ENCODE data around the gene KLHL21. TPM values are rescaled to one million over a fixed set of nuclear protein-coding genes. Genes with fewer than 3 reads are reported as not detected.
A peak's percentile ranks its signal among the peaks of the same experiment; 100 is the strongest.

The KLHL21 gene
- total RNA-seq, 1 experiment from 2014 or later: 17.6 TPM

- POLR2A ChIA-PET: no interaction called here
These were observed 45.1 kb downstream of the KLHL21 start for GRCh38 chr1:6557597-6557996.

GRCh38 chr1:6554907-6555778 is 47.5 kb downstream of the KLHL21 start, which contains the start of gene TAS1R1:
TAS1R1 (plus strand) TSS chr1:6555307; CDS start chr1:6555374, 67 bp downstream.
- DNase-seq (ENCODE audit: low spot score) (no peak), ATAC-seq (no peak)
- Mint-ChIP-seq H3K4me3 (peak within 1 kb of the TSS; percentile 58), H3K9me3 (no peaks in the 10 kb centered on the region), H3K36me3 (peaks cover 3% of the 10 kb centered on the region), H3K4me1 (peaks cover 12% of the 10 kb centered on the region), H3K27me3 (ENCODE audit: low read depth) (no peaks in the 10 kb centered on the region; the same call in 1 of the 2 replicates), H3K27ac (no peak within 1 kb of the TSS)
- ChIA-PET CTCF (interaction anchor here (0.8 to 3.8 kb wide), 22 partner anchors 11 to 515 kb away, joined by 3 to 21 read pairs (median 4); partner anchors contain the start of genes ACOT7, DNAJC11 and ZBTB48), POLR2A (interaction anchor here (0.9 kb wide), 1 partner anchor 25 kb away, joined by 3 read pairs; the partner anchor contains the start of gene ZBTB48)
- no peak for TF ChIP-seq TEAD4 (CRISPR knock-in tag; IDR thresholded peaks at IDR 0.05)
- TF ChIP-seq CREM (CRISPR knock-in tag; IDR thresholded peaks at IDR 0.05): no peak
- no peak for TF ChIP-seq CBFB (CRISPR knock-in tag; IDR thresholded peaks at IDR 0.05; ENCODE audit: low read depth)
- TF ChIP-seq STAT6 (CRISPR knock-in tag; conservative IDR thresholded peaks at IDR 0.05; ENCODE audit: low read depth): no peak
- no peak for TF ChIP-seq E2F5 (CRISPR knock-in tag; IDR thresholded peaks at IDR 0.05)
- TF ChIP-seq USF2 (CRISPR knock-in tag; IDR thresholded peaks at IDR 0.05): no peak
- no peak for TF ChIP-seq ZNF219 (CRISPR knock-in tag; IDR thresholded peaks at IDR 0.05; ENCODE audit: borderline replicate concordance)
- TF ChIP-seq PRRX2 (CRISPR knock-in tag; IDR thresholded peaks at IDR 0.05): no peak
- TF ChIP-seq ZNF423 (CRISPR knock-in tag; IDR thresholded peaks at IDR 0.05): no peak
- no peak for TF ChIP-seq TCF7 (CRISPR knock-in tag; IDR thresholded peaks at IDR 0.05; ENCODE audit: low read depth)
- TF ChIP-seq MXD4 (CRISPR knock-in tag; IDR thresholded peaks at IDR 0.05; ENCODE audit: borderline replicate concordance): no peak
- no peak for TF ChIP-seq JAZF1 (CRISPR knock-in tag; IDR thresholded peaks at IDR 0.05)
- no peak for TF ChIP-seq ELF4 (CRISPR knock-in tag; IDR thresholded peaks at IDR 0.05; ENCODE audit: low read depth)
- TF ChIP-seq NFYB (CRISPR knock-in tag; conservative IDR thresholded peaks at IDR 0.05; ENCODE audit: low read depth): no peak
- no peak for TF ChIP-seq ZNF671 (CRISPR knock-in tag; IDR thresholded peaks at IDR 0.05)
- no peak for TF ChIP-seq E2F4 (CRISPR knock-in tag; IDR thresholded peaks at IDR 0.05; ENCODE audit: borderline replicate concordance, low read depth)
- no peak for TF ChIP-seq PREB (CRISPR knock-in tag; IDR thresholded peaks at IDR 0.05; ENCODE audit: borderline replicate concordance)

More at GRCh38 chr1:6557597-6557996, 45.1 kb downstream of the KLHL21 start:
- Mint-ChIP-seq H3K9me3 (peaks cover 5% of the 10 kb centered on the region), H3K27ac (no peak overlapping the region), H3K4me1 (peaks cover 12% of the 10 kb centered on the region), H3K36me3 (no peaks in the 10 kb centered on the region), H3K4me3 (no peak overlapping the region), H3K27me3 (ENCODE audit: low read depth) (peaks cover 6% of the 10 kb centered on the region; the same call in 1 of the 2 replicates)
- CTCF ChIA-PET: no interaction called here
- TF ChIP-seq ZNF121 (CRISPR knock-in tag; IDR thresholded peaks at IDR 0.05): peak; percentile 39; the same call in 1 of the 2 replicates
- no peak for TF ChIP-seq GRHL2 (CRISPR knock-in tag; IDR thresholded peaks at IDR 0.05; ENCODE audit: insufficient replicate concordance, severe bottlenecking)
- DNase-seq (ENCODE audit: low spot score) (no peak), ATAC-seq (no peak)

Data from WTC11 (cell line).